Immature natural killer cell (primary cell): Measurements from ENCODE around the gene FXYD1. TPM values are rescaled to one million over a fixed set of nuclear protein-coding genes. Genes with fewer than 3 reads are reported as not detected.

ENCODE experiments used
- DNase-seq, 3 donors: peaks; one replicate each; pipeline ENCODE4 v3.0.0; 2022; ENCODE audit warnings: mixed read lengths in 1 of 3
- H3K27ac Mint-ChIP-seq, 6 donors: one replicate each; pipeline ENCODE4 v1.8.0; 2020; ENCODE audit warnings: mixed read lengths in 6 of 6, mild to moderate bottlenecking in 5 of 6, inconsistent platforms in 4 of 6, moderate library complexity in 3 of 6
- H3K27me3 Mint-ChIP-seq, 3 donors: one replicate each; pipeline ENCODE4 v1.8.0; 2020 to 2021; ENCODE audit warnings: low read depth in 3 of 3, mild to moderate bottlenecking in 3 of 3, mixed read lengths in 3 of 3, moderate library complexity in 3 of 3, inconsistent platforms in 1 of 3
- H3K36me3 Mint-ChIP-seq, 3 donors: one replicate each; pipeline ENCODE4 v1.8.0; 2020; ENCODE audit warnings: mixed read lengths in 3 of 3, inconsistent platforms in 2 of 3, mild to moderate bottlenecking in 2 of 3
- H3K4me1 Mint-ChIP-seq, 2 donors: one replicate each; pipeline ENCODE4 v1.8.0; 2020; ENCODE audit warnings: inconsistent platforms in 2 of 2, mild to moderate bottlenecking in 2 of 2, mixed read lengths in 2 of 2, moderate library complexity in 1 of 2
- H3K4me3 Mint-ChIP-seq, 5 donors: one replicate each; pipeline ENCODE4 v1.8.0; 2020; ENCODE audit warnings: mild to moderate bottlenecking in 5 of 5, mixed read lengths in 5 of 5, inconsistent platforms in 3 of 5, moderate library complexity in 3 of 5
- H3K9me3 Mint-ChIP-seq, 6 donors: one replicate each; pipeline ENCODE4 v1.8.0; 2020; ENCODE audit warnings: mild to moderate bottlenecking in 6 of 6, mixed read lengths in 6 of 6, inconsistent platforms in 4 of 6, moderate library complexity in 3 of 6
- polyA plus RNA-seq, 3 donors: library from polyadenylated mRNA; unstranded; fragments of 300-500 nt; fragmentation: Illumina TruSeq; gene quantifications; one replicate each; pipeline ENCODE4 v1.2.3, GENCODE V29; 2021

Gene FXYD1
- polyA plus RNA-seq, 3 donors from 2014 or later: 0.53 to 0.83 TPM; not detected in 1

DNA sequence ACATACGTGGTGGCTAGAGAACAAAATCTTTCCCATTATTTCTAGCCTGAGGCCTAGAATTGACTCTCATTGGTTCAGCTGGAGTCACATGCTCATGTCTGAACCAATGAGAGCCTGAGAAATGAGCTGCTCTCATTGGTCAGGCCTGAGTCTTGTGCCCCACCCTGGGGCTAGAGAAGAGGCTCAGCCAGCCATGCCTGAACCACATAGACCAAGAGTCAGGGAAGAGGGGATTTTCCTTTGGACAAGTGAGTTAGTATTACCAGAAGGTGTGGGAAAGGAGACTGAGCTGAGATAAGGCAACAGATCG lies 22.8 kb downstream of the FXYD1 start:
- peaks cover 33 to 67% of the 10 kb centered on the region in 2 donors for H3K4me1 Mint-ChIP-seq
- peak overlapping the region in 2 of 6 donors; percentile 20 to 67 for H3K27ac Mint-ChIP-seq
- peaks cover 55 to 80% (median 71%) of the 10 kb centered on the region in 3 donors for H3K36me3 Mint-ChIP-seq
- DNase-seq: no peak
- no peaks in the 10 kb centered on the region for H3K9me3 Mint-ChIP-seq
- peaks cover 0 to 2% (median under 1%) of the 10 kb centered on the region in 3 donors for H3K27me3 Mint-ChIP-seq
- H3K4me3 Mint-ChIP-seq: peak overlapping the region in 1 of 5 donors; percentile 23

DNA sequence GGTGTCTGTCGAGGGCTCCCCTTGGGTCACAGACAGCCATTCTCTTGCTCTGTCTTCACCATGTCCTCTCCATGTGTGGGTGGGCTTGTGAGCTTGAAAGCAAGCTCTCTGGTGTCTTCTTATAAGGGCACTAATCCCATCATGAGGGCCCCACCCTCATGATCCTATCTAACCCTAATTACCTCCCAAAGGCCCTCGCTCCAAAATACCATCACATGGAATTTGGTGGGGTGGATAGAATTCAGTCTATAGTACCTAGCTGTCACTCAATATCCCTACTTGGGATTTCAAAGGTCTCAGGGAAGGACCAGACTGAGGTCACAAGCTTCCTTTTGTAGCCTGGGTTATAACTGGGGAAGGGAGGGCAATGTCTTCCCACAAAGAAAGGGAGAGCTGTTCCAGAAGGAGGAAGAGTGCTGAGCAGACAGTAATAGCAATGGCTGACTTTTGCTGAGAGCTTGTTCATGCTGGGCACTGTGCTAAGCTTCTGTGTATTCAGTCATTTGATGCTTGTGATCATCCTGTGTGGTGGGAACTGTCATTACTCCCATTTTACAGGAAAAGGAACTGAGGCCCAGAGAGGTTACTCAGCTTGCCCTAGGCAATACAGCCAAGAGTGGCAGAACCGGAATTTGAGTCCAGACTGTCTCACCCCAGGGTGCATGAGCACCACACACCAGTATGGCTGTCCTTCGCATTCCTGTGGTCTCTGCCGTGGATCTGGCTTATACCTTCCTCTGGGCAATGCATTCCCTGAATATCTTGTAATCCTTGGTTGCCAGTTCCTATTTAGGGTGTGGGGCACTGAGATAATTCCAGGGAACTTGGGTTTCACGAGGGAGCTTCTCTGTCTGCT lies 24.1 kb downstream of the FXYD1 start:
- H3K4me1 Mint-ChIP-seq: peaks cover 36 to 67% of the 10 kb centered on the region in 2 donors
- no peak for DNase-seq
- peaks cover 56 to 86% (median 76%) of the 10 kb centered on the region in 3 donors for H3K36me3 Mint-ChIP-seq
- H3K9me3 Mint-ChIP-seq: no peaks in the 10 kb centered on the region
- H3K4me3 Mint-ChIP-seq: no peak overlapping the region
- peak overlapping the region in 4 of 6 donors; percentile 65 to 76 (median 70) for H3K27ac Mint-ChIP-seq
- H3K27me3 Mint-ChIP-seq: peaks cover 0 to 2% (median 0%) of the 10 kb centered on the region in 3 donors

DNA sequence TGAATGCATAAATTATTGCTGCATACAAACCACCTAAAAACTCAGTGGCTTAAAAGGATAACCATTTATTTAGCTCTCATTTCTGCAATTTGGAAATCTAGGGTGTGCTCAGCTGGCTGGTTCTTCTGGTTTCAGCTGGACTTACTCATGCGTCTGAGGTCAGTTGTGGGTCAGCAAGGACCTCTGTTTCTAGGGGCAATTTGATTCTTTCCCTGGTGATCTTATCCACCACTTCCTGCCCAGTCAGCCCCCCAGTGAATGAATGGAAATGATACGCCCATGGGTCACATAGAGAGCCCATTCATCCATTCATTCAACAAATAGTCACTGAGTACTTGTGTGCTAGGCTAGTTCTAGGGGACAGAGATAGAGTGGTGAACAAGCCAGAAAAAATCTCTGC lies 25.8 kb downstream of the FXYD1 start:
- H3K9me3 Mint-ChIP-seq: no peaks in the 10 kb centered on the region
- peak overlapping the region; percentile 23 to 65 (median 38) for H3K27ac Mint-ChIP-seq
- H3K36me3 Mint-ChIP-seq: peaks cover 51 to 76% (median 67%) of the 10 kb centered on the region in 3 donors
- no peak for DNase-seq
- H3K4me3 Mint-ChIP-seq: no peak overlapping the region
- H3K27me3 Mint-ChIP-seq: peaks cover 0 to 4% (median 0%) of the 10 kb centered on the region in 3 donors
- peaks cover 29 to 56% of the 10 kb centered on the region in 2 donors for H3K4me1 Mint-ChIP-seq

DNA sequence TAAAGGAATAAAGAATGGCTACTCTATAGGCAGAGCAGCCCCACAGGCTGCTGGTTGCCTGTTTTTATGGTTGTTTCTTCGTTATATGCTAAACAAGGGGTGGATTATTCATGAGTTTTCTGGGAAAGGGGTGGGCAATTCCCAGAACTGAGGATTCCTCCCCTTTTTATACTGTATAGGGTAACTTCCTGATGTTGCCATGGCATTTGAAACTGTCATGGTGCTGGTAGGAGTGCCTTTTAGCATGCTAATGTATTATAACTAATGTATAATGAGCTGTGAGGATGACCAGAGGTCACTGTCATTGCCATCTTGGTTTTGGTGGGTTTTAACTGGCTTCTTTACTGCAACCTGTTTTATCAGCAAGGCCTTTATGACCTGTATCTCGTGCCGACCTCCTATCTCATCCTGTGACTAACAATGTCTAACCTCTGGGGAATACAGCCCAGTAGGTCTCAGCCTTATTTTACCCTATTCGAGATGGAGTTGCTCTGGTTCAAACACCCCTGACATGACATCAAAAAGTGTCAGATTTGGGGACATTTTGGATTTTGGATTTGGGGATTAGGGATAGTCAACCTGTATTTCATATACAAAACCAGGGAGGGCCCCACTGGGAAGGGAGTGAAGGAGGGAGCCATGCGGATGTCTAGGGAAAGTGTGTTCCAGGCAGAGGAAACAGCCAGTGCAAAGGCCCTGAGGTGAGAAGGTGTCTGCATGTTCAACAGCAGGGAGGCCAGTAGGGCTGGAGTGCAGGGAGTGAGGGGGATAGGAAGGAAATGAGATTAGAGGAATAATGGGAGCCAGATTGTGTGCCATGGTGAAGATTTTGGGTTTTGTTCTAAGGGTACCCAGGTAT lies 26.8 kb downstream of the FXYD1 start:
- Mint-ChIP-seq H3K27ac (peak overlapping the region in 5 of 6 donors; percentile 11 to 89 (median 75)), H3K27me3 (peaks cover 0 to 4% (median 0%) of the 10 kb centered on the region in 3 donors), H3K4me1 (peaks cover 28 to 52% of the 10 kb centered on the region in 2 donors), H3K36me3 (peaks cover 49 to 74% (median 62%) of the 10 kb centered on the region in 3 donors), H3K9me3 (no peaks in the 10 kb centered on the region), H3K4me3 (no peak overlapping the region)
- no peak for DNase-seq

DNA sequence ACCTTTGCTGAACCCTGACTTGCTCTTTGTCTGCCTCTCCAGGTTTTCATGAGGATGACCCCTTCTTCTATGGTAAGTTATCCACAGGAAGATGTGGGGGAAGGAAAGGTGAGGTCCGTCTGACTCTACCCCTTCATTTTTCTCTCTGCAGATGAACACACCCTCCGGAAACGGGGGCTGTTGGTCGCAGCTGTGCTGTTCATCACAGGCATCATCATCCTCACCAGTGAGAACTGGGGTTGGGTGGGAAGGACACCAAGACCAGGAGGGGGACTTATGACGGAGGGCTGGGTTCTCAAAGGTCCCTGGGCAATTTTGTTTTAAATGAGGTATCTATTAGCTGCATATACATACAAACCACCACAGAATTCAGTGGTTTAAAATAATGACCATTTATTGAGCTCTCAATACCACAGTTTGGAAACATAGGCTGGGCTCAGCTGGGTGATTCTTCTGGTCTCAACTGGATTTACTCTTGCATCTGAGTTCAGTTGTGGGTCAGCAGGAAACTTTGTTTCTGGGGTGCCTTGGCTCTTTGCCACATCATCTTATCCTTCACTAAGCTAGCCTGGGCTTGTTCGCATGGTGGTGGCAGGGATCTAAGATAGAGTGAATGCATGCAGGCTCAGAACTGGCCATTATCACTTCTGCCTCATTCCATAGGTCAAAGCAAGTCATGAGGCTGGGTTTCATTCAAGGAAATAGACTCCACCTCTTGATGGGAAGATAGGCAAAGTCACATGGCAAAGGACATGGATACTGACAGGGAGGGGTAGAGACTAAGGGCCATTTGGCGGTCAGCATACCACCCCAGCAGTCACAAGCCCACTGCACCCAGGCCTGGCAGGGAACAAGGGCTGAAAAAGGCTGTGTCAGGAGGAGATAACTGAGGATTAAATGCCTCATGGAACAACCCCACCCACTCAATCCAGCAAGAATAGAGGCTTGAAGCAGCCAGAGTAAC lies 27.8 kb downstream of the FXYD1 start:
- Mint-ChIP-seq H3K4me3 (no peak overlapping the region), H3K27me3 (peaks cover 0 to 2% (median 0%) of the 10 kb centered on the region in 3 donors), H3K4me1 (peaks cover 28 to 45% of the 10 kb centered on the region in 2 donors), H3K27ac (peak overlapping the region; percentile 60 to 93 (median 84)), H3K36me3 (peaks cover 44 to 65% (median 52%) of the 10 kb centered on the region in 3 donors), H3K9me3 (no peaks in the 10 kb centered on the region)
- no peak for DNase-seq

GRCh38 chr19:35167251-35168119 lies 28.9 kb downstream of the FXYD1 start:
- peak overlapping the region; percentile 60 to 93 (median 84) for H3K27ac Mint-ChIP-seq
- peaks cover 0 to 2% (median 0%) of the 10 kb centered on the region in 3 donors for H3K27me3 Mint-ChIP-seq
- H3K4me1 Mint-ChIP-seq: peaks cover 35 to 47% of the 10 kb centered on the region in 2 donors
- H3K9me3 Mint-ChIP-seq: no peaks in the 10 kb centered on the region
- H3K4me3 Mint-ChIP-seq: peak overlapping the region in 2 of 5 donors; percentile 10 to 17
- peaks cover 35 to 54% (median 41%) of the 10 kb centered on the region in 3 donors for H3K36me3 Mint-ChIP-seq
- no peak for DNase-seq

DNA sequence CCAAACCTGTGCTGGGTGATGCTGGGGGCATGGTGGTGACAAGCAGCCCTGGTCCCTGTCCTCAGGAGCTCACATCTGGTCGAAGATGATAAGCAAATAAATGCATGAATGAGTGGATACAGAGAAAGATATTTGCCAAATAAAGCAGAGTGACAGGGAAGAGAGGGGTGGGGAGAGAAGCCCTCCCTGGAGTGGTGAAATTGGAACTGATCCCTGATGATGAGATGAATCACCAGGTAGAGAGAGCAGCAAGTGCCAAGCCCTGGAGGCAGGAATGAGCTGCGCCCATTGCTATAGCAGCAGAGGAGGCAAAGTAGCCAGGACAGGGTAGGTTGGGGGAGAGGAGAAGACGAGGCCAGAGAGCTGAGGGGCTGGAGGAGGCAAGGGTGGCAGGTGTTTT lies 29.6 kb downstream of the FXYD1 start:
- H3K9me3 Mint-ChIP-seq: no peaks in the 10 kb centered on the region
- peaks cover 32 to 47% (median 34%) of the 10 kb centered on the region in 3 donors for H3K36me3 Mint-ChIP-seq
- H3K4me3 Mint-ChIP-seq: no peak overlapping the region
- peaks cover 0 to 2% (median 0%) of the 10 kb centered on the region in 3 donors for H3K27me3 Mint-ChIP-seq
- H3K27ac Mint-ChIP-seq: peak overlapping the region; percentile 76 to 93 (median 85)
- DNase-seq: no peak
- peaks cover 42 to 47% of the 10 kb centered on the region in 2 donors for H3K4me1 Mint-ChIP-seq

GRCh38 chr19:35169221-35169995 lies 30.8 kb downstream of the FXYD1 start:
- DNase-seq: no peak
- peaks cover 39 to 44% of the 10 kb centered on the region in 2 donors for H3K4me1 Mint-ChIP-seq
- H3K27ac Mint-ChIP-seq: peak overlapping the region; percentile 51 to 95 (median 80)
- no peaks in the 10 kb centered on the region for H3K9me3 Mint-ChIP-seq
- H3K36me3 Mint-ChIP-seq: peaks cover 23 to 35% (median 27%) of the 10 kb centered on the region in 3 donors
- no peak overlapping the region for H3K4me3 Mint-ChIP-seq
- peaks cover 0 to 2% (median 0%) of the 10 kb centered on the region in 3 donors for H3K27me3 Mint-ChIP-seq

DNA sequence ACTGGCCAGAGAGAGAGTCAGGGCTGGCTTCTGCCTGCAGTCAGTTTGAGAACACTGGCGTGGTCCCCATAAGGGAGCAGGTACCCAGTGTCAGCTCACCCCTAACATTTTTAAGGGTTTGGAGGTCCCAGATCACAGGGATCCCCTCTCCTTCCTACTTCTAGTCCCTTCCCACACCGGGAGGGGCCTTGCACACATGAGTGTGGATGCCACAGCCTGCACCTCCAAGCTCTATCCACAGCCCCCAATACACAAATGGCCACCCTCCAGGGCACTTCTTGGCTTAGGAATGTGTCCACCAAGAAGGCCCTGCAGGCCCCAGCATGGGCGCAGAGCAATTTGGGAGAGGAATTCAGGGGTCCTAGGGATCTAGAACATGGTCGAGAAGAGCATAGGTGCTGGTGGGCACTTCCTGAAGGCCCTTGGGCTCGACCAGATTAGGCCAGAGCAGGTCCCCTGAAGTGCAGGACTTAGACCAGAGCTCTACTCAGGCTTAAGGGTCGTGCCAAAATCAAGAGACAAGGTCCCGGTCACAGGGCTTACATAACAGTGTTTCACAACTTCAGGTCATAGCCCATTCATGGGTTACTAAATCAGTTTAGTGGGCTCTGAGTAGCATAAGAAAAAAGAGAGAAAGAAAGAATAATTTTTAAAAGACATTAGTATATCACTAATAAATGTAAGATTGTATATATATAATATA lies 31.9 kb downstream of the FXYD1 start:
- H3K9me3 Mint-ChIP-seq: no peaks in the 10 kb centered on the region
- H3K27ac Mint-ChIP-seq: peak overlapping the region in 5 of 6 donors; percentile 2 to 84 (median 69)
- no peak overlapping the region for H3K4me3 Mint-ChIP-seq
- H3K4me1 Mint-ChIP-seq: peaks cover 35 to 45% of the 10 kb centered on the region in 2 donors
- DNase-seq: no peak
- peaks cover 17 to 29% (median 17%) of the 10 kb centered on the region in 3 donors for H3K36me3 Mint-ChIP-seq
- peaks cover 1 to 2% (median 2%) of the 10 kb centered on the region in 3 donors for H3K27me3 Mint-ChIP-seq

GRCh38 chr19:35171730-35172129 lies 33.1 kb downstream of the FXYD1 start:
- peak overlapping the region; percentile 73 to 94 (median 93) for H3K27ac Mint-ChIP-seq
- peaks cover 30 to 34% of the 10 kb centered on the region in 2 donors for H3K4me1 Mint-ChIP-seq
- peaks cover 1 to 2% (median 2%) of the 10 kb centered on the region in 3 donors for H3K27me3 Mint-ChIP-seq
- H3K36me3 Mint-ChIP-seq: peaks cover 5 to 17% (median 6%) of the 10 kb centered on the region in 3 donors
- peak overlapping the region; percentile 55 to 77 (median 66) for H3K4me3 Mint-ChIP-seq
- DNase-seq: peak; percentile 15 to 35 (median 19)
- H3K9me3 Mint-ChIP-seq: no peaks in the 10 kb centered on the region

DNA sequence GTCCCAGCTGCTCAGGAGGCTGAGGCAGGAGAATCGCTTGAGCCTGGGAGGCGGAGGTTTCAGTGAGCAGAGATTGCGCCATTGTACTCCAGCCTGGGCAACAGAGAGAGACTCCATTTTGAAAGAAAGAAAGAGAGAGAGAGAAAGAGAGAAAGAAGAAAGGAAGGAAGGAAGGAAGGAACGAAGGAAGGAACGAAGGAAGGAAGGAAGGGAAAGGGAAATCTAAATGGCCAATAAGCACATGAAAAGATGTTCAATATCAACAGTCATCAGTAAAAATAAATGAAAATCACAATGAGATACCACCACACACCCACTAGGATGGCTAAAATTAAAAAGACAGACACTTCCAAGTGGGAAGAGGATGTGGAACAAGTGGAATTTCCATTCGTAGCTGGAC lies 35.6 kb downstream of the FXYD1 start:
- Mint-ChIP-seq H3K9me3 (no peaks in the 10 kb centered on the region), H3K36me3 (peaks cover 0 to 5% (median under 1%) of the 10 kb centered on the region in 3 donors), H3K27ac (peak overlapping the region in 3 of 6 donors; percentile 43 to 75 (median 67)), H3K4me3 (no peak overlapping the region), H3K27me3 (peaks cover 2 to 4% (median 2%) of the 10 kb centered on the region in 3 donors), H3K4me1 (peaks cover 14 to 27% of the 10 kb centered on the region in 2 donors)
- no peak for DNase-seq
